ENCODE measurements around the gene PAPSS1.

The PAPSS1 gene

GRCh38 chr4:107592519-107592918 lies 127.5 kb downstream of the PAPSS1 start:
- no peak overlapping the region for H2AFZ ChIP-seq (ENCODE audit: low read length)
- TF ChIP-seq, protein P1, sequence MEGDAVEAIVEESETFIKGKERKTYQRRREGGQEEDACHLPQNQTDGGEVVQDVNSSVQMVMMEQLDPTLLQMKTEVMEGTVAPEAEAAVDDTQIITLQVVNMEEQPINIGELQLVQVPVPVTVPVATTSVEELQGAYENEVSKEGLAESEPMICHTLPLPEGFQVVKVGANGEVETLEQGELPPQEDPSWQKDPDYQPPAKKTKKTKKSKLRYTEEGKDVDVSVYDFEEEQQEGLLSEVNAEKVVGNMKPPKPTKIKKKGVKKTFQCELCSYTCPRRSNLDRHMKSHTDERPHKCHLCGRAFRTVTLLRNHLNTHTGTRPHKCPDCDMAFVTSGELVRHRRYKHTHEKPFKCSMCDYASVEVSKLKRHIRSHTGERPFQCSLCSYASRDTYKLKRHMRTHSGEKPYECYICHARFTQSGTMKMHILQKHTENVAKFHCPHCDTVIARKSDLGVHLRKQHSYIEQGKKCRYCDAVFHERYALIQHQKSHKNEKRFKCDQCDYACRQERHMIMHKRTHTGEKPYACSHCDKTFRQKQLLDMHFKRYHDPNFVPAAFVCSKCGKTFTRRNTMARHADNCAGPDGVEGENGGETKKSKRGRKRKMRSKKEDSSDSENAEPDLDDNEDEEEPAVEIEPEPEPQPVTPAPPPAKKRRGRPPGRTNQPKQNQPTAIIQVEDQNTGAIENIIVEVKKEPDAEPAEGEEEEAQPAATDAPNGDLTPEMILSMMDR (conservative IDR thresholded peaks at IDR 0.05; ENCODE audit: low read length): no peak
- no peak for TF ChIP-seq EZH2phosphoT487 (IDR thresholded peaks at IDR 0.05; ENCODE audit: borderline replicate concordance)
- no peaks in the 10 kb centered on the region for H3K27me3 ChIP-seq (ENCODE audit: insufficient read depth, low read length, poor library complexity, severe bottlenecking)
- no peak overlapping the region for H3K4me3 ChIP-seq (ENCODE audit: low read length, poor library complexity, severe bottlenecking)
- no peaks in the 10 kb centered on the region for H3K36me3 ChIP-seq (ENCODE audit: insufficient read depth, low read length)
- H3K79me2 ChIP-seq (ENCODE audit: insufficient read depth, low read length): no peaks in the 10 kb centered on the region
- no peaks in the 10 kb centered on the region for H3F3A ChIP-seq (ENCODE audit: low read depth)
- no peaks in the 10 kb centered on the region for H4K20me1 ChIP-seq (ENCODE audit: insufficient read depth, low read length, poor library complexity, severe bottlenecking)
- H3K9me2 ChIP-seq (replicated peaks; ENCODE audit: low read depth, low read length): no peaks in the 10 kb centered on the region
- H3K9me3 ChIP-seq (ENCODE audit: insufficient read depth, low read depth, low read length): no peaks in the 10 kb centered on the region
- H3K4me2 ChIP-seq (ENCODE audit: low read depth, low read length, poor library complexity, severe bottlenecking): no peak overlapping the region
- H3K4me1 ChIP-seq (ENCODE audit: insufficient read depth, low read length, poor library complexity, severe bottlenecking): no peaks in the 10 kb centered on the region
- no peak overlapping the region for H3K9ac ChIP-seq (ENCODE audit: low read depth, low read length, poor library complexity, severe bottlenecking)

DNA sequence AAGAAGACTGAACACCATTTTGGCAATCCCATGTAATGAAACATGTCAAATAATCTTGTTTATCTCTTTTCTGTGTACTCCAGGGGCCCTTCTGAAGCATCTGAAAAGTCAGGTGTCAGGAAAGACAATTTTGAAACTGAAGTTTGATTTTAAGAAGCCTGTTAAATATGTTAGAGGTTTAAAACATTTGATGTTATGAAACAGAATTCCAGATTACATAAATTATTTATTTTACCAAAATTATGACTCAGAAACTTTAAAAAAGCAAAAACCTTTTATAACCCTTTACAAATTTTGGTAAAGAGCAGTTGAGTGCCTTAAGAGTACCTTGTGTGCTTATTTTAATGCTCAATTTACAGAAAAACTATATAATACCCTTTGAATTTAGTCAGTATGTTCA lies 130.8 kb downstream of the PAPSS1 start:
- Histone ChIP-seq H3K36me3 (ENCODE audit: insufficient read depth, low read length) (no peaks in the 10 kb centered on the region), H2AFZ (ENCODE audit: low read length) (no peak overlapping the region), H3K4me1 (ENCODE audit: insufficient read depth, low read length, poor library complexity, severe bottlenecking) (no peaks in the 10 kb centered on the region), H3K9me3 (ENCODE audit: insufficient read depth, low read depth, low read length) (no peaks in the 10 kb centered on the region), H3F3A (ENCODE audit: low read depth) (no peaks in the 10 kb centered on the region), H3K27me3 (ENCODE audit: insufficient read depth, low read length, poor library complexity, severe bottlenecking) (no peaks in the 10 kb centered on the region), H3K4me3 (ENCODE audit: low read length, poor library complexity, severe bottlenecking) (no peak overlapping the region), H4K20me1 (ENCODE audit: insufficient read depth, low read length, poor library complexity, severe bottlenecking) (no peaks in the 10 kb centered on the region), H3K4me2 (ENCODE audit: low read depth, low read length, poor library complexity, severe bottlenecking) (no peak overlapping the region), H3K9ac (ENCODE audit: low read depth, low read length, poor library complexity, severe bottlenecking) (no peak overlapping the region), H3K9me2 (replicated peaks; ENCODE audit: low read depth, low read length) (no peaks in the 10 kb centered on the region), H3K79me2 (ENCODE audit: insufficient read depth, low read length) (no peaks in the 10 kb centered on the region)
- TF ChIP-seq EZH2phosphoT487 (IDR thresholded peaks at IDR 0.05; ENCODE audit: borderline replicate concordance): no peak
- TF ChIP-seq, protein P1 (conservative IDR thresholded peaks at IDR 0.05; ENCODE audit: low read length): no peak

- no peaks in the 10 kb centered on the region for H3K36me3 ChIP-seq (ENCODE audit: insufficient read depth, low read length)
- H3K9me2 ChIP-seq (replicated peaks; ENCODE audit: low read depth, low read length): no peaks in the 10 kb centered on the region
- no peak for TF ChIP-seq EZH2phosphoT487 (IDR thresholded peaks at IDR 0.05; ENCODE audit: borderline replicate concordance)
- TF ChIP-seq, protein P1 (conservative IDR thresholded peaks at IDR 0.05; ENCODE audit: low read length): no peak
- no peaks in the 10 kb centered on the region for H3F3A ChIP-seq (ENCODE audit: low read depth)
- no peak overlapping the region for H3K4me2 ChIP-seq (ENCODE audit: low read depth, low read length, poor library complexity, severe bottlenecking)
- H3K79me2 ChIP-seq (ENCODE audit: insufficient read depth, low read length): no peaks in the 10 kb centered on the region
- no peak overlapping the region for H3K9ac ChIP-seq (ENCODE audit: low read depth, low read length, poor library complexity, severe bottlenecking)
- peak overlapping the region; percentile 62 for H2AFZ ChIP-seq (ENCODE audit: low read length)
- H3K4me3 ChIP-seq (ENCODE audit: low read length, poor library complexity, severe bottlenecking): no peak overlapping the region
- no peaks in the 10 kb centered on the region for H4K20me1 ChIP-seq (ENCODE audit: insufficient read depth, low read length, poor library complexity, severe bottlenecking)
- no peaks in the 10 kb centered on the region for H3K4me1 ChIP-seq (ENCODE audit: insufficient read depth, low read length, poor library complexity, severe bottlenecking)
- no peaks in the 10 kb centered on the region for H3K27me3 ChIP-seq (ENCODE audit: insufficient read depth, low read length, poor library complexity, severe bottlenecking)
- no peaks in the 10 kb centered on the region for H3K9me3 ChIP-seq (ENCODE audit: insufficient read depth, low read depth, low read length)
Observed at GRCh38 chr4:107586371-107586770, 133.7 kb downstream of the PAPSS1 start.

Data from Loucy (cell line).